Glutamatergic neuron (in vitro differentiated cells): Measurements from ENCODE around the gene CLEC2L. TPM values are rescaled to one million over a fixed set of nuclear protein-coding genes. Genes with fewer than 3 reads are reported as not detected.

Experiments used
- DNase-seq: peaks from one replicate; pipeline ENCODE4 v3.0.0; 2022
- H3K27ac Mint-ChIP-seq: one replicate; pipeline ENCODE4 v1.8.0; 2020; ENCODE audit warnings: mild to moderate bottlenecking, mixed read lengths, inconsistent platforms; ENCODE audit not compliant: unreplicated experiment
- H3K27me3 Mint-ChIP-seq: one replicate; pipeline ENCODE4 v1.8.0; 2020; ENCODE audit warnings: mild to moderate bottlenecking, moderate library complexity, mixed read lengths, inconsistent platforms; ENCODE audit not compliant: unreplicated experiment
- H3K36me3 Mint-ChIP-seq: one replicate; pipeline ENCODE4 v1.8.0; 2020; ENCODE audit warnings: mild to moderate bottlenecking, mixed read lengths, inconsistent platforms; ENCODE audit not compliant: unreplicated experiment
- H3K4me1 Mint-ChIP-seq: one replicate; pipeline ENCODE4 v1.8.0; 2020; ENCODE audit warnings: mild to moderate bottlenecking, low read depth, mixed read lengths, inconsistent platforms; ENCODE audit not compliant: unreplicated experiment
- H3K4me3 Mint-ChIP-seq: one replicate; pipeline ENCODE4 v1.8.0; 2020; ENCODE audit warnings: mild to moderate bottlenecking, mixed read lengths, inconsistent platforms; ENCODE audit not compliant: unreplicated experiment
- H3K9me3 Mint-ChIP-seq: one replicate; pipeline ENCODE4 v1.8.0; 2020; ENCODE audit warnings: mild to moderate bottlenecking, moderate library complexity, mixed read lengths, inconsistent platforms; ENCODE audit not compliant: unreplicated experiment
- total RNA-seq: library from RNA; stranded (reverse); fragmentation: NEBNext Ultra II Directional; extraction: Animal tissue kit (Norgen Biotek cat#: 25700); gene quantifications from one replicate; pipeline ENCODE4 v1.2.1, GENCODE V29; 2021; ENCODE audit not compliant: unreplicated experiment
- TF ChIP-seq, protein P1 (sequence below): fragments of 200-600 bp; sonication (generic); IDR thresholded peaks from one replicate; pipeline ENCODE4 v1.5.0; 2021; ENCODE audit not compliant: partially characterized antibody, unreplicated experiment

Gene CLEC2L
- total RNA-seq, 1 donor from 2014 or later = 3.1 TPM

DNA sequence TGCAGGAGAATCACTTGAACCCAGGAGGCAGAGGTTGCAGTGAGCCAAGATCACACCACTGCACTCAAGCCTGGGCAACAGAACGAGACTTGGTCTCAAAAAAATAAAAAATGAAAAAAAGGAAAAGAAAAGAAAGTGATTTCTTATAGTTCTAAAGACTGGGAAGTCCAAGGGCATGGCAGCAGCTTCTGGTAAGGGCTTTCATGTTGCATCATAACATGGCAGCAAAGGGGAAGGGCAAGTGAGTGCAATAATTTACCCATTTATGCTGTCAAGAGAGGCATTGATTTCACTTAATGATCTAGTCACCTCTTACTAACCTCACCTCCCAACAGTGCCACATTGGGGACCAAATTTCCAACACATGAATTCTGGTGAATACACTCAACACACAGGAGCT lies 31.2 kb upstream of the CLEC2L start:
- H3K27me3 Mint-ChIP-seq = no peaks in the 10 kb centered on the region
- no peak for DNase-seq
- H3K27ac Mint-ChIP-seq = no peak overlapping the region
- H3K9me3 Mint-ChIP-seq = peaks cover 2% of the 10 kb centered on the region
- H3K4me1 Mint-ChIP-seq = peaks cover 13% of the 10 kb centered on the region
- TF ChIP-seq, protein P1, sequence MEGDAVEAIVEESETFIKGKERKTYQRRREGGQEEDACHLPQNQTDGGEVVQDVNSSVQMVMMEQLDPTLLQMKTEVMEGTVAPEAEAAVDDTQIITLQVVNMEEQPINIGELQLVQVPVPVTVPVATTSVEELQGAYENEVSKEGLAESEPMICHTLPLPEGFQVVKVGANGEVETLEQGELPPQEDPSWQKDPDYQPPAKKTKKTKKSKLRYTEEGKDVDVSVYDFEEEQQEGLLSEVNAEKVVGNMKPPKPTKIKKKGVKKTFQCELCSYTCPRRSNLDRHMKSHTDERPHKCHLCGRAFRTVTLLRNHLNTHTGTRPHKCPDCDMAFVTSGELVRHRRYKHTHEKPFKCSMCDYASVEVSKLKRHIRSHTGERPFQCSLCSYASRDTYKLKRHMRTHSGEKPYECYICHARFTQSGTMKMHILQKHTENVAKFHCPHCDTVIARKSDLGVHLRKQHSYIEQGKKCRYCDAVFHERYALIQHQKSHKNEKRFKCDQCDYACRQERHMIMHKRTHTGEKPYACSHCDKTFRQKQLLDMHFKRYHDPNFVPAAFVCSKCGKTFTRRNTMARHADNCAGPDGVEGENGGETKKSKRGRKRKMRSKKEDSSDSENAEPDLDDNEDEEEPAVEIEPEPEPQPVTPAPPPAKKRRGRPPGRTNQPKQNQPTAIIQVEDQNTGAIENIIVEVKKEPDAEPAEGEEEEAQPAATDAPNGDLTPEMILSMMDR = no peak
- H3K4me3 Mint-ChIP-seq = no peak overlapping the region
- no peaks in the 10 kb centered on the region for H3K36me3 Mint-ChIP-seq

DNA sequence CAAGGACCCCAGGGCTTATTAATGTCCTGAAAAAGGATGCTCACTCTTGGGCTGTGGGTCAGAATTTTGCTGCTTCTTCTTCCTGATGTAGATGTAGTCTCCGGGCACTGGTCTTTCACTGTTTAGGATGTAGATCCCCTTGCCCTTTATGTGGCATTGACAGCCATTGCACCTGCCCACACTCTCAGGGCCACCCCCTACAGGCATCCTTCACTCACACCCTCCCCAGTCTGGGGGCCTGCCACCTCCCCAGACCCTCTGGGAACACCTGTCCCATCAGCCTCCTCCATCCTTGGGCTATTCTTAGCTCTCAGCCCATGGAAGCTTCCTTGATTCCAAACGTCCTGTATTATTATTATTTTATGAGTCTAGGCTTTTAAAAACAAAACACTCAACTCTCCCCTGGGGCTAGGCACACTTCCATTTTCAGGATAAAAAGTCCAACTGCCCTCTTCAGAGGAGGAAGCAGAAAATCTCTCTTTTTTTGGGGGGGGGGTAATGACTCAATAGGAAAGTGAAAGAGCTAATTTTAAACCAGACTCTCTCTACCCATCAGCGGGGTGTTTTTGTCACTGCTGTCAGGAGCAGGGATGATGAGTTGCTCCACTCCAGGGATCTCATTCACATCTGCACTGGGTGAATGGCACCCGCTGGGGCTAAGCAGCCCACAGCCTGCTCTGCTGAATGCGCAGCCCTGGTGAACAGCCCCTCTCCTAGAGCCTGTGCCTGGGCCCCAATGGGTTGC lies 28.5 kb upstream of the CLEC2L start:
- Mint-ChIP-seq H3K27ac (no peak overlapping the region), H3K9me3 (peaks cover 2% of the 10 kb centered on the region), H3K4me1 (peaks cover 5% of the 10 kb centered on the region), H3K27me3 (no peaks in the 10 kb centered on the region), H3K4me3 (no peak overlapping the region), H3K36me3 (no peaks in the 10 kb centered on the region)
- no peak for DNase-seq
- TF ChIP-seq, protein P1 = no peak

DNA sequence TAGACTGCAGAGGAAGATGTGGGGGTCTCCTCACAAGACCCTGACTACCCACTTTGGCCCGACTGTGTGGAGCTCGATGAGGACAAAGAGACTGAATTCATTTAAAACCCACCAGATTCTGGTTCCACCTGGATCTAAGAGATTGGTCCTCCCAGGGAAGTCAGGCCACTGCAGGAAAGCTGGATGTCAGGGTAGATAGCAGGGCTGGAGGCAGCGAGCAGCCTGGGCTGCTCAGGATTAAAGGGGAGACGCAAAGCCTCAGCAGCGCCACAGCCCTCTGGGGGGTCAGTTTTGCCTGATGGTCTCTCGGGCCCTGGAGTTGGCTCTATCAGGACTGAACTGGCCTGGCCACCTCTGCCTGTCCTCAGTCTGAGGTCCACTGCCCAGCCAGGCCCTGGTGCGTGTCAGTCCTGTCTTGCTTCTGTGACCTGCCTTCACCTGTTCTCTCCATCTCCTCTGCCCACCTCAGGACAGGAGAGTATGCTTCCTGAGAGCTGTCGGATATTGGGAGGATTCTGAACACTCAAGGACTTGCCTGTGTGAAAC lies 27.8 kb upstream of the CLEC2L start:
- Mint-ChIP-seq H3K27ac (no peak overlapping the region), H3K4me1 (peaks cover 3% of the 10 kb centered on the region), H3K36me3 (no peaks in the 10 kb centered on the region), H3K27me3 (no peaks in the 10 kb centered on the region), H3K4me3 (no peak overlapping the region), H3K9me3 (peaks cover 2% of the 10 kb centered on the region)
- TF ChIP-seq, protein P1 = no peak
- DNase-seq = no peak

DNA sequence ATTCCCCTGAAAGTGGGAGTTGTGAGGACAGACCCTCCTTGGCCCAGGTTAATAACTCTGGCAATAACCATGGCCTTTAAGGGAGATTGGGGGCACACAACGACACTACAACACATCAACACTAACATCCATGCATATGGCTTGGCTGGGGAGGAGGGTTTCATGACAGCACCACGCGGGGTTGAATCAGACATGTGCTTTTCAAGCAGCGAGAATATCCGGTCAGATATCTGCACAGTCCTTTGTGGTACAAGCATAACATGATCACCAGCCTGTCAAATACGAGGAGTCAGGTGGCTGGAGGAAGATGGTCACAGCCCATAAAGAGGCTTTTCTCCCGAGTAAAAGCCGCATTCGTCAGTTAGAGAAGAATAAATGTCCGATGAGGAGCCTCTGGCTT lies 27.0 kb upstream of the CLEC2L start:
- Mint-ChIP-seq H3K27me3 (no peaks in the 10 kb centered on the region), H3K4me3 (no peak overlapping the region), H3K27ac (no peak overlapping the region), H3K4me1 (peaks cover 3% of the 10 kb centered on the region), H3K9me3 (peaks cover 2% of the 10 kb centered on the region), H3K36me3 (no peaks in the 10 kb centered on the region)
- TF ChIP-seq, protein P1 = no peak
- no peak for DNase-seq

DNA sequence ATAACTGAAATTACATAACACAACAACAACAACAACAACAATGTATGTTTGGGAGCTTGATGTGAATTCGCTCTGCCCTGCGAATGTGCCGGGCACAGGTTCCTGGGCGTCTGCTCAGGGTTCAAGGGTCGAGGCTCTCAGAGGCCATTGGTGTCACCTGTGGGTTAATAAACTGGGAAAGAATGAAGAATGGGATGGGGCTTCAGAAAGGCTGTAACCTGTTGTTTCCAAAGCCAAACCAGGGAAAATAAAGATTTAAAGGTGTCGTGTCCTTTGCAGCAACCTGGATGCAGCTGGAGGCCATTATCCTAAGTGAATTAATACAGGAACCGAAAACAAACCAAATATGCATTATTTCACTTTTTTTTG lies 22.7 kb upstream of the CLEC2L start:
- no peaks in the 10 kb centered on the region for H3K27me3 Mint-ChIP-seq
- TF ChIP-seq, protein P1 = no peak
- H3K9me3 Mint-ChIP-seq = no peaks in the 10 kb centered on the region
- no peak overlapping the region for H3K4me3 Mint-ChIP-seq
- H3K27ac Mint-ChIP-seq = no peak overlapping the region
- no peaks in the 10 kb centered on the region for H3K4me1 Mint-ChIP-seq
- DNase-seq = no peak
- H3K36me3 Mint-ChIP-seq = no peaks in the 10 kb centered on the region
